Skeletal muscle cell (primary cell): Measurements from ENCODE around the gene RNF213.
"Not testable (repeated sequence)": the region's sequence is repeated elsewhere in the genome, so short reads cannot be mapped to it uniquely, and the experiment has no call there.

Source experiments
- DNase-seq: peaks from one replicate; pipeline ENCODE4 v3.0.0-alpha.2; 2010; ENCODE audit warnings: low read depth
- H3K4me3 ChIP-seq: 2 replicates; pipeline ENCODE4 v1.5.1; 2011; ENCODE audit warnings: low read depth, mild to moderate bottlenecking, control low read depth, low read length, moderate library complexity

RNF213 gene

GRCh38 chr17:80330276-80330675, 69.6 kb downstream of the RNF213 start:
- H3K4me3 ChIP-seq, result no peak overlapping the region
- no peak for DNase-seq

- not testable (repeated sequence) for H3K4me3 ChIP-seq, DNase-seq
These were observed 70.3 kb downstream of the RNF213 start for GRCh38 chr17:80330938-80331337.

GRCh38 chr17:80331820-80332219, 71.2 kb downstream of the RNF213 start:
- no peak for DNase-seq
- H3K4me3 ChIP-seq, result no peak overlapping the region

GRCh38 chr17:80337195-80337895, 76.7 kb downstream of the RNF213 start:
- no peak overlapping the region for H3K4me3 ChIP-seq
- DNase-seq, result no peak

GRCh38 chr17:80339118-80339517, 78.5 kb downstream of the RNF213 start:
- no peak for DNase-seq
- H3K4me3 ChIP-seq, result no peak overlapping the region

- no peak for DNase-seq
These were observed 79.2 kb downstream of the RNF213 start for GRCh38 chr17:80339731-80340456.

GRCh38 chr17:80345321-80345720, 84.7 kb downstream of the RNF213 start:
- DNase-seq, result no peak
- no peak overlapping the region for H3K4me3 ChIP-seq

More at GRCh38 chr17:80339731-80340456, 79.2 kb downstream of the RNF213 start:
- H3K4me3 ChIP-seq, result no peak overlapping the region

- no peak overlapping the region for H3K4me3 ChIP-seq
- no peak for DNase-seq
These were observed 85.3 kb downstream of the RNF213 start for GRCh38 chr17:80345841-80346497.

- DNase-seq, result no peak
- no peak overlapping the region for H3K4me3 ChIP-seq
These were observed 86.0 kb downstream of the RNF213 start for GRCh38 chr17:80346498-80347275.

- no peak for DNase-seq
- no peak overlapping the region for H3K4me3 ChIP-seq
These were observed 86.9 kb downstream of the RNF213 start for GRCh38 chr17:80347536-80347935.

GRCh38 chr17:80347948-80348351, 87.3 kb downstream of the RNF213 start:
- no peak overlapping the region for H3K4me3 ChIP-seq
- DNase-seq, result no peak

GRCh38 chr17:80348551-80349150, 88.0 kb downstream of the RNF213 start:
- no peak overlapping the region for H3K4me3 ChIP-seq
- DNase-seq, result no peak

GRCh38 chr17:80349151-80349651, 88.5 kb downstream of the RNF213 start:
- no peak overlapping the region for H3K4me3 ChIP-seq
- DNase-seq, result peak; percentile 3

GRCh38 chr17:80349751-80350150, 89.1 kb downstream of the RNF213 start:
- DNase-seq, result no peak

GRCh38 chr17:80352216-80352895, 91.7 kb downstream of the RNF213 start:
- no peak for DNase-seq
- H3K4me3 ChIP-seq, result no peak overlapping the region

More at GRCh38 chr17:80349751-80350150, 89.1 kb downstream of the RNF213 start:
- no peak overlapping the region for H3K4me3 ChIP-seq

- no peak for DNase-seq
- H3K4me3 ChIP-seq, result no peak overlapping the region
These were observed 92.5 kb downstream of the RNF213 start for GRCh38 chr17:80352991-80353665.

GRCh38 chr17:80353718-80354275, 93.1 kb downstream of the RNF213 start:
- no peak overlapping the region for H3K4me3 ChIP-seq
- no peak for DNase-seq

- DNase-seq, result no peak
- no peak overlapping the region for H3K4me3 ChIP-seq
These were observed 93.7 kb downstream of the RNF213 start for GRCh38 chr17:80354336-80354735.
